ENCODE data around the gene LRRN2. TPM values are rescaled to one million over a fixed set of nuclear protein-coding genes. Genes with fewer than 3 reads are reported as not detected.

Gene LRRN2
- total RNA-seq, 1 experiment from 2014 or later = 5.8 TPM

- peaks cover 31 to 38% of the 10 kb centered on the region in 2 experiments for H3K4me1 Mint-ChIP-seq
- no peak overlapping the region for H3K4me2 ChIP-seq (ENCODE audit: insufficient read depth, insufficient read length, low read length)
- H3K36me3 Mint-ChIP-seq (ENCODE audit: insufficient read depth in 1 of 3, low read depth in 3 of 3) = peaks cover 0 to 3% (median 0%) of the 10 kb centered on the region in 3 experiments; a peak in 2 of 7 replicates
- H3K9me3 Mint-ChIP-seq = no peaks in the 10 kb centered on the region
- no peak overlapping the region for H2BK120ac ChIP-seq (ENCODE audit: low read depth, low read length, poor library complexity, severe bottlenecking)
- no peaks in the 10 kb centered on the region for H3K79me1 ChIP-seq (ENCODE audit: insufficient read depth, low read depth, low read length, poor library complexity, severe bottlenecking)
- no peak overlapping the region for H4K8ac ChIP-seq (replicated peaks; ENCODE audit: insufficient read length, low read depth, low read length)
- TF ChIP-seq CTCF (conservative IDR thresholded peaks at IDR 0.05) = no peak
- peaks cover 12% of the 10 kb centered on the region; the same call in 1 of the 2 replicates for H3K4me1 ChIP-seq (ENCODE audit: insufficient read depth, low read length)
- no peak overlapping the region for H3K4ac ChIP-seq (ENCODE audit: low read depth, low read length)
- H3K27me3 ChIP-seq (ENCODE audit: insufficient read depth, low read length) = no peaks in the 10 kb centered on the region
- H3K9me3 ChIP-seq (ENCODE audit: control insufficient read depth, low read depth, low read length) = no peaks in the 10 kb centered on the region
- H3K23ac ChIP-seq (ENCODE audit: insufficient read length, low read depth, low read length) = no peak overlapping the region
- no peaks in the 10 kb centered on the region for H3K23me2 ChIP-seq (ENCODE audit: insufficient read length, low read depth, low read length, poor library complexity, severe bottlenecking)
- H2AFZ ChIP-seq (ENCODE audit: low read length) = no peak overlapping the region
- H3K27ac ChIP-seq (ENCODE audit: insufficient read length, low read depth, low read length) = no peak overlapping the region
- H3K27me3 Mint-ChIP-seq (ENCODE audit: low read depth) = peaks cover 16% of the 10 kb centered on the region
- no peaks in the 10 kb centered on the region for H3K79me2 ChIP-seq (ENCODE audit: insufficient read depth, low read length)
- no peak overlapping the region for H3K9ac ChIP-seq (ENCODE audit: extremely low read depth, insufficient read length, low read length)
- WGBS (ENCODE audit: extremely low coverage, insufficient read length, low lambda C conversion rate) = no CpG with 5 or more reads among the region's 6 CpGs
- H3K56ac ChIP-seq (ENCODE audit: insufficient read length, low read depth, low read length) = no peak overlapping the region
- H4K91ac ChIP-seq (ENCODE audit: insufficient read length, low read depth, low read length) = no peak overlapping the region
- no peak overlapping the region for H2BK15ac ChIP-seq (ENCODE audit: low read depth, low read length)
- H3K14ac ChIP-seq (ENCODE audit: insufficient read depth, low read length) = no peak overlapping the region
- no peak overlapping the region for H2AK5ac ChIP-seq (ENCODE audit: insufficient read length, low read length)
- H2BK20ac ChIP-seq (ENCODE audit: low read depth, low read length, poor library complexity, severe bottlenecking) = no peak overlapping the region
- no peaks in the 10 kb centered on the region for H4K20me1 ChIP-seq (ENCODE audit: control insufficient read depth, insufficient read depth, insufficient read length)
- no peak overlapping the region for H2BK12ac ChIP-seq (ENCODE audit: insufficient read length, low read depth, low read length)
- H2BK5ac ChIP-seq (ENCODE audit: insufficient read length, low read length) = no peak overlapping the region
- H3T11ph ChIP-seq (ENCODE audit: low read length) = no peak overlapping the region
- H3K27ac Mint-ChIP-seq = no peak overlapping the region; a peak in 1 of 7 replicates
- DNase-seq = no peak
- no peak overlapping the region; a peak in 1 of 5 replicates for H3K4me3 Mint-ChIP-seq
- H3K18ac ChIP-seq (ENCODE audit: insufficient read length, low read depth, low read length) = no peak overlapping the region
- H4K5ac ChIP-seq (ENCODE audit: insufficient read length, low read depth, low read length) = no peak overlapping the region
Measured at GRCh38 chr1:204602871-204603542, 82.5 kb downstream of the LRRN2 start.
